ENCODE measurements around the gene LCAT. TPM values are rescaled to one million over a fixed set of nuclear protein-coding genes. Genes with fewer than 3 reads are reported as not detected.

Gene LCAT
- total and polyA plus RNA-seq, 4 donors = 45.7 to 201 (median 113) TPM

GRCh38 chr16:67993207-67994039 is 49.5 kb upstream of the LCAT start:
- Histone ChIP-seq H3K27ac (ENCODE audit: low read depth in 1 of 2, low read length in 2 of 2) (peak overlapping the region; percentile 16 to 59), H3K9me3 (ENCODE audit: control insufficient read depth in 4 of 4, low read length in 3 of 4) (no peaks in the 10 kb centered on the region), H3K36me3 (ENCODE audit: control insufficient read depth in 4 of 4, insufficient read depth in 3 of 4, low read depth in 1 of 4, low read length in 3 of 4) (no peaks in the 10 kb centered on the region), H3K4me1 (ENCODE audit: control insufficient read depth in 4 of 4, insufficient read depth in 4 of 4, low read length in 3 of 4) (peaks cover 2 to 11% (median 7%) of the 10 kb centered on the region in 4 donors), H3K4me3 (ENCODE audit: low read depth in 1 of 3, low read length in 3 of 3) (peak overlapping the region in 1 of 3 donors; percentile 19), H3K27me3 (ENCODE audit: control insufficient read depth in 4 of 4, insufficient read depth in 4 of 4, low read length in 3 of 4) (no peaks in the 10 kb centered on the region), H3K9ac (ENCODE audit: low read depth in 1 of 2, low read length in 2 of 2) (peak overlapping the region in 1 of 2 donors; percentile 12)
- DNase-seq (ENCODE audit: low spot score) = peak; percentile 86
- no peak for TF ChIP-seq GABPA (IDR thresholded peaks at IDR 0.05 in 1 of 2, conservative IDR thresholded peaks at IDR 0.05 in 1 of 2)
- TF ChIP-seq HNF4A (conservative IDR thresholded peaks at IDR 0.05) = no peak
- no peak for TF ChIP-seq RXRA (IDR thresholded peaks at IDR 0.05)
- no peak for TF ChIP-seq FOXA1 (IDR thresholded peaks at IDR 0.05)
- TF ChIP-seq HNF4G (IDR thresholded peaks at IDR 0.05) = no peak
- TF ChIP-seq TAF1 (conservative IDR thresholded peaks at IDR 0.05) = no peak
- TF ChIP-seq NR2F2 (IDR thresholded peaks at IDR 0.05) = no peak
- TF ChIP-seq RAD21 (IDR thresholded peaks at IDR 0.05) = peak; percentile 79 to 88
- TF ChIP-seq ATF3 (IDR thresholded peaks at IDR 0.05) = no peak
- TF ChIP-seq ZBTB33 (IDR thresholded peaks at IDR 0.05) = no peak
- peak; percentile 91 for TF ChIP-seq CTCF (IDR thresholded peaks at IDR 0.05; ENCODE audit: low read depth, low read length, missing input control)
- no peak for TF ChIP-seq EGR1 (IDR thresholded peaks at IDR 0.05; ENCODE audit: low read depth in 2 of 2)
- no peak for TF ChIP-seq FOXA2 (IDR thresholded peaks at IDR 0.05)
- no peak for TF ChIP-seq REST (IDR thresholded peaks at IDR 0.05)
- TF ChIP-seq SP1 (IDR thresholded peaks at IDR 0.05) = peak; percentile 21
- no peak for TF ChIP-seq JUND (IDR thresholded peaks at IDR 0.05)
- no peak for TF ChIP-seq MAX (IDR thresholded peaks at IDR 0.05)
- 13% methylated on average over 39 of the region's 39 CpGs for WGBS

Measured in liver (tissue), 9 donors.